HFFc6 (cell line): ENCODE results near the gene SCIN. TPM values are rescaled to one million over a fixed set of nuclear protein-coding genes. Genes with fewer than 3 reads are reported as not detected.
"Not testable (repeated sequence)": the region's sequence is repeated elsewhere in the genome, so short reads cannot be mapped to it uniquely, and the experiment has no call there.

Experiments
- DNase-seq: peaks from one replicate; pipeline ENCODE4 v3.0.0-alpha.2; 2018
- H3K27ac Mint-ChIP-seq: 2 replicates; pipeline ENCODE4 v1.8.0; 2020; ENCODE audit warnings: mild to moderate bottlenecking, mixed read lengths
- H3K27me3 Mint-ChIP-seq: 2 replicates; pipeline ENCODE4 v1.8.0; 2021; ENCODE audit warnings: mild to moderate bottlenecking, moderate library complexity, mixed read lengths; ENCODE audit not compliant: insufficient read depth
- H3K36me3 Mint-ChIP-seq: 2 replicates; pipeline ENCODE4 v1.8.0; 2021; ENCODE audit warnings: low read depth, mixed read lengths
- H3K4me1 Mint-ChIP-seq: 2 replicates; pipeline ENCODE4 v1.8.0; 2020; ENCODE audit warnings: low read depth, mixed read lengths
- H3K4me3 Mint-ChIP-seq: 2 replicates; pipeline ENCODE4 v1.8.0; 2020; ENCODE audit warnings: mild to moderate bottlenecking, moderate library complexity, mixed read lengths
- H3K9me3 Mint-ChIP-seq: 2 replicates; pipeline ENCODE4 v1.8.0; 2020; ENCODE audit warnings: mild to moderate bottlenecking, mixed read lengths
- CTCF ChIP-seq: fragments of 200-600 bp; sonication (generic); IDR thresholded peaks from 2 replicates; pipeline ENCODE4 v1.5.0; 2021; ENCODE audit warnings: antibody characterized with exemption, mild to moderate bottlenecking
- total RNA-seq, 6 experiments: library from RNA; stranded (reverse); fragmentation: NEBNext Ultra II Directional; extraction: Animal tissue kit (Norgen Biotek cat#: 25700); gene quantifications; 2 replicates in 1 of 6; 3 replicates in 5 of 6; pipeline ENCODE4 v1.2.3, GENCODE V29; 2021

Gene SCIN
- total RNA-seq, 6 experiments from 2014 or later, result 0.92 to 50.8 (median 47.4) TPM

GRCh38 chr7:12655161-12655560 is 84.6 kb downstream of the SCIN start:
- H3K4me3 Mint-ChIP-seq, result no peak overlapping the region
- no peak overlapping the region for H3K27ac Mint-ChIP-seq
- peaks cover 58% of the 10 kb centered on the region for H3K4me1 Mint-ChIP-seq
- DNase-seq, result no peak
- H3K9me3 Mint-ChIP-seq, result peaks cover 3% of the 10 kb centered on the region; the same call in 1 of the 2 replicates
- peaks cover 34% of the 10 kb centered on the region for H3K36me3 Mint-ChIP-seq
- no peaks in the 10 kb centered on the region for H3K27me3 Mint-ChIP-seq
- no peak for TF ChIP-seq CTCF

GRCh38 chr7:12660423-12660822 is 89.9 kb downstream of the SCIN start:
- not testable (repeated sequence) for H3K27ac Mint-ChIP-seq, H3K4me1 Mint-ChIP-seq, H3K27me3 Mint-ChIP-seq, H3K9me3 Mint-ChIP-seq, H3K4me3 Mint-ChIP-seq
- H3K36me3 Mint-ChIP-seq, result peaks cover 15% of the 10 kb centered on the region
- DNase-seq, result peak; percentile 90

- H3K4me1 Mint-ChIP-seq, H3K4me3 Mint-ChIP-seq, H3K27me3 Mint-ChIP-seq, H3K9me3 Mint-ChIP-seq, H3K27ac Mint-ChIP-seq: not testable (repeated sequence)
- DNase-seq, result peak; percentile 28
- H3K36me3 Mint-ChIP-seq, result peaks cover 12% of the 10 kb centered on the region
Measured at GRCh38 chr7:12660986-12661385, 90.5 kb downstream of the SCIN start.

GRCh38 chr7:12661581-12661980 is 91.1 kb downstream of the SCIN start:
- Mint-ChIP-seq H3K4me1 (no peaks in the 10 kb centered on the region), H3K27ac (no peak overlapping the region), H3K27me3 (no peaks in the 10 kb centered on the region), H3K36me3 (peaks cover 11% of the 10 kb centered on the region), H3K9me3 (peaks cover 6% of the 10 kb centered on the region; the same call in 1 of the 2 replicates), H3K4me3 (no peak overlapping the region)
- no peak for DNase-seq
- TF ChIP-seq CTCF, result peak; percentile 31; the same call in 1 of the 2 replicates

GRCh38 chr7:12670000-12670729 is 99.6 kb downstream of the SCIN start:
- DNase-seq, result no peak
- Mint-ChIP-seq H3K27ac (no peak overlapping the region), H3K4me1 (peaks cover 45% of the 10 kb centered on the region), H3K4me3 (no peak overlapping the region), H3K36me3 (no peaks in the 10 kb centered on the region; the same call in 1 of the 2 replicates), H3K9me3 (no peaks in the 10 kb centered on the region), H3K27me3 (no peaks in the 10 kb centered on the region)
- no peak for TF ChIP-seq CTCF

GRCh38 chr7:12670743-12671520 is 100.4 kb downstream of the SCIN start:
- no peak for TF ChIP-seq CTCF
- no peaks in the 10 kb centered on the region for H3K27me3 Mint-ChIP-seq
- H3K9me3 Mint-ChIP-seq, result peaks cover 1% of the 10 kb centered on the region
- no peak overlapping the region for H3K4me3 Mint-ChIP-seq
- no peak overlapping the region for H3K27ac Mint-ChIP-seq
- DNase-seq, result no peak
- H3K36me3 Mint-ChIP-seq, result peaks cover 1% of the 10 kb centered on the region; the same call in 1 of the 2 replicates
- peaks cover 45% of the 10 kb centered on the region for H3K4me1 Mint-ChIP-seq

- DNase-seq, H3K36me3 Mint-ChIP-seq, H3K4me3 Mint-ChIP-seq, H3K9me3 Mint-ChIP-seq, H3K27ac Mint-ChIP-seq, H3K27me3 Mint-ChIP-seq: not testable (repeated sequence)
- H3K4me1 Mint-ChIP-seq, result peaks cover 33% of the 10 kb centered on the region
Measured at GRCh38 chr7:12673436-12673835, 102.9 kb downstream of the SCIN start.
